GM21825 (cell line): ENCODE measurements around the gene TIMM13.
"Not testable (repeated sequence)": the region's sequence is repeated elsewhere in the genome, so short reads cannot be mapped to it uniquely, and the experiment has no call there.

ENCODE experiments used
- ATAC-seq: cut with Tn5 transposase; IDR thresholded peaks from one replicate; pipeline ENCODE4 v1.9.1; 2021; ENCODE audit warnings: mild to moderate bottlenecking, moderate library complexity; ENCODE audit not compliant: unreplicated experiment

TIMM13 gene

GRCh38 chr19:2432131-2432848 lies 4.9 kb upstream of the TIMM13 start:
- no peak for ATAC-seq

DNA sequence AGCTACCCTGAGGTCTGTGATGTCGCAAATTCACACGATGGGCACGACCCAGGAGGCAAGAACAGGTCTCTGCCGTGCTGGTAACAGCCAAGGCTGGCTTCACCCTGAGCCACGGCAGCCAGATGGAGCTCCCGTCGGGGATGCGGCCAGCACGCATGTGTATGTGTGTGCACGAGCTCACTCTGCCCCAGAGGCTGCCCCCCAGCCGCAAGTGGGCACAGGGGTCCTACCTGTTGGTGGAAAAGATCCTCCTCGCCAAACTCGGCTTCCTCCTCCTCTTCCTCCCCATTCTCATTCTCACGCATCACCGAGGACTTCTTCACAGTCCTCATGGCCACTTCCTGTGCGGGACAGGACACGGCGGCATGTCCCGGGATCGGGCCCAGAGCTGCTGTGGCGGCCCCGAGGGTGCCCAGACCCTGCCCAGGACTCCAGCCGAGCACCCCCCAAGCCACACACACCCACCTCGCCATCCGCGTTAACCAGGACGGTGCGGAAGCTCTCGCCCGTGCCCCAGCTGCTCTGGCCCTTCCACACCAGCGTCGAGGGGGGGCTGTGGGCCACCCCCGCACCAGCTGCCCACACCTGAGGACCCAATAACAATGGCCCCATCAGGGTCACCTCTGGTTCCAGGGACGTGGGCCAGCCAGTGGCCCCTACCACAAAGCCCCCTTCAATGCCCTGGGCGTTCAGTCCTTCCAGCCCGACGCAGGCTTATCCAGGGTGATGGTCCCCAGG lies 4.1 kb upstream of the TIMM13 start:
- ATAC-seq = no peak

GRCh38 chr19:2429917-2430535 lies 2.6 kb upstream of the TIMM13 start:
- ATAC-seq = no peak

DNA sequence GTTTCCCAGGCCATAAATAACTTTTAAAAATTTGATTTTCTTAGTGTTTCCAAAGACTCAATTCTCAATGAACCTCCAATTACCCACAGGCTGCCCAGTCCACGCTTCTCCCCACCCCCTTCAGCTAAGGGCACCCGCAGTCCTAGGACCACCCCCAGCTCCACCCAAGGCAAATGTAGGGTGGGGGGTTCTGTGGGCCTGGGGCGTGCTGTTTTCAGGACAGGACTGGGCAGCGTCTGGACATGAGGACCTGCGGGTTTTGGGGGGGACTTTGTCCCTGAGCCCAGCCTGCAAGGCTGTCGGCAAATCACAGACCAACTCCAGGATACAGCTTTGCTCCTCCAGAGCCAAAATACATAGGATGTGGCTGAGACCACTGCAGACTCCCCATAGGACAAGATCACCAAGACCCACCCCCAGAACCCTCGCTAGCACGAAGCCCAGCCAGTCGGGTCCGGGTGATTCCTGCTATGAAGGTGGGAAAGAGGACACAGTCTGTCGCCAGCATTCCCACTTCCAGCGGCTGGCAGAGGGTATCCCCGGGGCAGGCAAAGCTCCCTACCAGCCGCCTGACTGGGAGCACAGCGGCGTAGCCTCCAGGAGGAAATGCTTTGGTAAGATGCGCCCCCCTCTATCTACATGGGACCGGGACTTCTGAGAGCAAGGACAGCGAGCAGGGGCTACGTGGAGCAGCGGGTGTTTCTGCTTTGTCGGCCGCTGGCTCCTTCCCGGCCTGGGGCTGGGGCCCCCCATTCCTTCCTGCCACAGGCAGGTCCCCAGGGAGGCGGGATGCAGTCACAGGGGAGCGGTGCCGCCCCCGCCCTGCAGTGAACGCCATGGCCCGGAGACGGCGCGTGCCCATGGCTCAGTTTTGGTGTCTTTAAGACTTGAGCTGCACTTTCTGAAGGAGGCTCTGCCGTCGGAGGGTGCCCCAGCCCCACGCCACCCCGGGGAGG lies 1.6 kb upstream of the TIMM13 start:
- no peak for ATAC-seq

DNA sequence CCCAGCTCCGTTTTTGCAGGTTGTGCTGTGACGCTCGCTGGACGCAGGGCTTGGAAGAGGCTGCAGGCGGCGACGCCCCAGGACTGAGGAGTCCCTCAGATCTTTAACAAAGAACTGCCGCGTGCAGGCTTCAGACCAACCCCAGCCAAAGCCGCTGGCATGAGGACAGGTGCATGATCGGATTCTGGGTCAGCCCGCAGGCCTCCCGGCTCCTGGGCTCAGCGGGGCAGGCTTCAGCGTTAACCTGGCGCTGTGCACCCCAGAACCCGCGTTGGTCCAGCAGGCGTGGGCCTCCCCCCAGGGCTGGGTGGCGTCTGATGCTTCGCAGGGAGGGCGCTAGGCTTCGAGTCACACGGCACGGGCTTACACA lies 920 bp upstream of the TIMM13 start:
- ATAC-seq = no peak

DNA sequence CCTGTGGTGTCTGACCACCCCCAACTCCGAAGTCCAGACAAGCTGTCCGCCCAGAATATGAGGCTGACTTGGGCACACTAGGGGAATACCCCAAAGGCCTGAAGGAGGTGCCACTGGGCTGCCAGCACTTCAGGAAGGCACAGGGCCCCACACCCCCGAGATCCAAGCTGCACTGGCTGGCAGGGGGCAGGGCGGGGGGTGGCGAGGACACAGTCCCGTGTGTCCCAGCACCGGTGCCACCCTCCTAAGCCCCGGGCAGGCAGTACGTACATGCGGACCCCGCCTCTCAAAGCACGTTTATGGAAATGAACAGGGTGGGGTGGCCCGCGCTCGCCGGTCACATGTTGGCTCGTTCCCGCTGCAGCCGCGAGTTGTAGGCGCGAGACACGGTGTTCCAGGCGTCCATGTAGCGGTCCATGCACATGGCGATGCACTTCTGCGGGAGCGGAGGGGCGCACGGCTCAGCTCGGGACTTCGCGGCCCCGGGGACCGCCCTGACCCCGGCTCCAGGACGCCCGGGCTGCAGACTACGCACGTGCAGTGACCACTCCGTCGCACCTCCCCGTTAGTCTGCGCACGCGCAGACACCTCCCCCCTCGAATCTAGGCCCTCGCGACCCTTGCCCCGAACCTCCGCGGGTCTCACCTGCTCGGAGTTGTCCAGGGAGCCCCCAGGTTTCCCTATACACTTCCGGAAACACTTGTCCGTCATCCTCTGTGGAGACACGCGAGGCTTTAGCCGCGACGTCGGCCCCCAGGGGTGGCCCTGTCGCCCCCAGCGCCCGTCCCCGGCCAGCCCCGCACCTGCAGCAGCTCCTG lies 566 bp downstream of the TIMM13 start:
- peak; percentile 1 for ATAC-seq

DNA sequence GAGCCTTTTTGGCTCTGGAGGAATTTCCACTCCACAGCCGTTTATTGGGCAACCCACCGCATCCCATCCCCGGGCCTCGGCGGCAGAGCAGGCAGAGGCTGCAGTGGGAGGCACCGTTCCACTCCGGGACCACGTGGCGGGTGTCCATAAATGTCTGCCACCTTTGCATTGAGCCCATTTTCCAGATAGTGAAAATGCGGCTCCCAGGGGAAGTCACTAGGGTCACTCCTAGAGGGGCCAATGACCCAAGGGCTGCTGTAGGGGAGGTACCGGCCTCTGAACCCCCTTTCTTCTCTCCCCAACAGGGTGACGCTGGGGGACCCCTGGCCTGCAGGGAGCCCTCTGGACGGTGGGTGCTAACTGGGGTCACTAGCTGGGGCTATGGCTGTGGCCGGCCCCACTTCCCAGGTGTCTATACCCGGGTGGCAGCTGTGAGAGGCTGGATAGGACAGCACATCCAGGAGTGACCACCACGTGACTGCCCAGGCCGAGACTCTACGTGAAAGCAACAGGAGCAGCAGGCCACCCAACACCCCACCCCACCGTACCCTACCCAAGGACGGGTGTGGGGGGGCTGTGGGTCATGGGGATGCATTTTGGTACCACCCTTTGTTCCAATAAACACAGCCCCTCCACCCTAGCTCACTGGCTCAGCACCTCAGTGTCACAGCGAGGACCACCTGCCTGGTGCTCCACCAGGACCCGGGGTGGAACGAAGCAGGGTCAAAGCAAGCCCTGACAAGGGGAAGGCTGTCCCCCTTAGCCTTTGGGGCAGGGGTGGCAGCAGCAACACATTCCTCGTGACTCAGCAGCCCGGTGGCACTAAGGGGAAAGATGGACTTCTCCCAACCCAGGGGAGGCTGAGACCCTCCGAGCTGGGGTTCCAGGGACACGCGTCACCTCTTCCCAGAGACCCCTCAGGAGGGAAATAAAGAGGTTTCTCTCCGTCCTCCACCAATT lies 1.5 kb downstream of the TIMM13 start:
- no peak for ATAC-seq

- no peak for ATAC-seq
These were observed 2.4 kb downstream of the TIMM13 start for GRCh38 chr19:2424686-2425621.

DNA sequence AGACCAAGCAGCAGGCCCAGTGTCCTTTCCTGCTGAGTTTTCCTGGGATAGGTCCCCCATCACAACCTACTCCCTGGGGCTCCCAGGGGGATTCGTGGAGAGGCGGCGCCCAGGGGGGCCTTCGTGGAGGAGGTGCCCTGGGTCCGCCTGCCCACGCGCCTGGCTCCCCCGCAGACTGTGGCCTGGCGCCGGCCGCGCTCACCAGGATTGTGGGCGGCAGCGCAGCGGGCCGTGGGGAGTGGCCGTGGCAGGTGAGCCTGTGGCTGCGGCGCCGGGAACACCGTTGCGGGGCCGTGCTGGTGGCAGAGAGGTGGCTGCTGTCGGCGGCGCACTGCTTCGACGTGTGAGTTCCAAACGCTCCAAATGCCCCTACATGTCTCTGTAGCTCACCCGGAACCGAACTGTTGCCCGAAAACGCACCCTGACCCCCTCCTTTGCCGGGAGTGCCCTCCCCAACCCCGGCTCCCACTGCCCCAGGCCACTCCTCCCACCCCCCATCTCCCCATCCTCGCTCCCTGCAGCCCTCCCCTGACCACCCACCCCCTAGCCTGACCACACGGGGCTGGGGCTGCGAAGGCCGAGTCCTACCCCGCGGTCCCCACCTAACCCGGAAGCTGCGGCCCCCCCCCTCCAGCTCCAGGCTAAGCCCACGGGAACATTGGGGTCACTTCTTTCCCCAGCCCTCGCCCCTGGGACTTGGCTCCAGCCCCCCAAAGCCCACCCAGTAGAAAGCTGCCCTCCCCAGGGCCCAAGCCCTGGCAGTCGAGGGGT lies 3.3 kb downstream of the TIMM13 start:
- no peak for ATAC-seq

DNA sequence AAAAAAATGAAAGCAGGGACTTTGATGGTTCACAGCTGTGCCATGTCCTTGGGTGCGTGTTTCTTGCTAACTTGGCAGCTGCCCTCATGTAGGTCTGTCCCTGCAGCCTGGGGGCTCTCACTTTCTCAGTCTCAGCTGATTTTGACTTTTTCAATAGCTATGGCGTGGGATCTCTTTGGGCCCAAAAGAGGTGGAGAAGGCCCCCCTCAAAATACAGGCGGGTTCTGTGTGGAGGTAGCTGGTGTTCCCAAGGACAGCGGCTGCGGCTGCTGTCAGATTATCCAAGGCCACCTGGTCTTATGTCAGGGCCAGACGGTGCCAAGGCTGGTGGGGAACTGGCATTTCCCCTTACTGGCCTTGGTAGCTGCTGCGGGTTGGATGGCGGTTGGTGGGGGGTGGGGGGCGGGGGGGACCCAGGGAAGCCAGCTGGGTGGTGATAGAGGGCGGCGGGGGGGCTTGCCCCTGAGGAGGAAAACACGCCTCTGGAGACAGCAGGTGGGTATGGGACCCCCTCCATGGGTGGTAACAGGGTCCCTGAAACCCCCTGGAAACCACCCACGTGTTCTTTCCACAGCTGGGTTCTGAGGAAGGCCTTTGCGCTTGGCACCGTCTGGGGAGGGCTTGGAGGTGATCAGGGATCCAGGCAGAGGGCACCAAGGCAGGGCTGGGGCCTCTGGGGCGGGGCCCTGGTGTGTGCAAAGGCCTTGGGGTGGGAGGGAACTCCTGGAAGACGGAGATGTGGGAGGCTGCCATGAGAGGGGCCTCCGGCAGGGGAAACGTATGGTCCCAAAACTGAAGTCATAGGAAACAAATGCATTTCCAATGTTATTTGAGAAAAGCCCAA lies 4.1 kb downstream of the TIMM13 start:
- no peak for ATAC-seq

DNA sequence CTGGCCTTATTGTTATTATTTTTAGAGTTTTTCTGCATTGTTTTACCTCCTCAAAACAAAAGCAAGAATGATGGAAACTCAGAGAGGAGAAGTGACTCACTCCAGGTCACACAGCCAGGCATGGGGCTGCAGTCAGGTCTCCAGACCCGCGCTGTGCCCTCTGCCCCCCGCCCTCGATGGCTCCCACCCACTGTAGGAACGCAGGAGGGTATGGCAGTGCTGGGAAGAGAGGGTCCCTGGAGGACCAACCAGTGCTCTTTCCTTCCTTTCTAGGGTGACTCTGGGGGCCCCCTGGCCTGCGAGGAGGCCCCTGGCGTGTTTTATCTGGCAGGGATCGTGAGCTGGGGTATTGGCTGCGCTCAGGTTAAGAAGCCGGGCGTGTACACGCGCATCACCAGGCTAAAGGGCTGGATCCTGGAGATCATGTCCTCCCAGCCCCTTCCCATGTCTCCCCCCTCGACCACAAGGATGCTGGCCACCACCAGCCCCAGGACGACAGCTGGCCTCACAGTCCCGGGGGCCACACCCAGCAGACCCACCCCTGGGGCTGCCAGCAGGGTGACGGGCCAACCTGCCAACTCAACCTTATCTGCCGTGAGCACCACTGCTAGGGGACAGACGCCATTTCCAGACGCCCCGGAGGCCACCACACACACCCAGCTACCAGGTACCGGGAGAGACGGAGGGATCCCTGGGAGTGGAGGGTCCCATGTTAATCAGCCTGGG lies 5.6 kb downstream of the TIMM13 start:
- no peak for ATAC-seq

- ATAC-seq = no peak
These were observed 6.9 kb downstream of the TIMM13 start for GRCh38 chr19:2420490-2420889.

GRCh38 chr19:2419754-2420153 lies 7.6 kb downstream of the TIMM13 start:
- no peak for ATAC-seq

DNA sequence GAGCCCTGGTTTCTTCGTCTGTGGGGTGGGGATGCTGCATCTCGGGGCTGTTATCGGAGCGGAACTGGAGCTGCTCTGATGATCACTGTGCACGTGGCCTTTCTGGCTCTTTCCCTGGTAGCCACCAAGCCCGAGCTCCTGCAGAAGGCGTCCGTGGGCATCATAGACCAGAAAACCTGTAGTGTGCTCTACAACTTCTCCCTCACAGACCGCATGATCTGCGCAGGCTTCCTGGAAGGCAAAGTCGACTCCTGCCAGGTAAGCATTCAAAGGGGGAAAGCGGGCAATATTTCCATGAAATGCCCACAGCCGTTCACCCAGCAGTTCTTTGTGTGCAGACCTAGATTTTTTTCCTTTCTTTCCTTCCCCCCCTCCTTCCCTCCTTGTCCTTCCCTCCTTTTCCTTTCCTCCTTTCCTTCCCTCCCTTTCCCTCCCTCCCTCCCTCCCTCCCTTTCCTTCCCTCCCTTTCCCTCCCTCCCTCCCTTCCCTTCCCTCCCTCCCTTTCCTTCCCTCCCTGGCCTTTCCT lies 9.4 kb downstream of the TIMM13 start:
- ATAC-seq = no peak

DNA sequence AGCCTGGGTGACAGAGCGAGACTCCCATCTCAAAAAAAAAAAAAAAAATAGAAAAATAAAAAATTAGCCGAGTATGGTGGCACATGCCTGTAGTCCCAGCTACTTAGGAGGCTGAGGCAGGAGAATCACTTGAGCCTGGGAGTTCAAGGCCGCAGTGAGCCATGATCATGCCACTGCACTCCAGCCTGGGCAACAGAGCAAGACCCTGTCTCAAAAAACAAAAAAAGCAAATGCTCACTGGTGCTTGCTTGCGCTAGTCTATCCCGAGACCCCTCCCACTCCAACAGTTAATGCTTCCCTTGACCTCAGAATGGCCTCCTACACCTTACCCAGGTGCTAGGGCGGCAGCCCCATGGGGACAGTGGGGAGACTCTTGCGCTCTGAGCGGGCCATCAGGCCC lies 9.9 kb downstream of the TIMM13 start:
- ATAC-seq = not testable (repeated sequence)
